ENCODE data around the gene ZNF550. TPM values are rescaled to one million over a fixed set of nuclear protein-coding genes. Genes with fewer than 3 reads are reported as not detected.
"Not testable (repeated sequence)": the region's sequence is repeated elsewhere in the genome, so short reads cannot be mapped to it uniquely, and the experiment has no call there.

ZNF550 gene
- total RNA-seq, 2 experiments from 2014 or later, result 15.7 to 20.0 TPM

GRCh38 chr19:57506163-57506562 is 53.5 kb downstream of the ZNF550 start:
- no peak for TF ChIP-seq CTCF (IDR thresholded peaks at IDR 0.05)
- Histone ChIP-seq H3K4me3 (ENCODE audit: low read length) (no peak overlapping the region), H3K36me3 (ENCODE audit: insufficient read depth, low read length) (peaks cover 36% of the 10 kb centered on the region), H3K4me1 (ENCODE audit: insufficient read depth, low read length) (no peaks in the 10 kb centered on the region), H3K27me3 (ENCODE audit: control insufficient read depth in 1 of 2, insufficient read depth in 2 of 2, low read length in 2 of 2) (no peaks in the 10 kb centered on the region), H3K9me3 (ENCODE audit: control insufficient read depth in 1 of 2, insufficient read depth in 1 of 2, low read length in 2 of 2) (peaks cover 43 to 86% of the 10 kb centered on the region in 2 experiments), H3K27ac (ENCODE audit: low read depth in 1 of 2, low read length in 2 of 2) (no peak overlapping the region)
- ChIA-PET CTCF (no interaction called here), POLR2A (no interaction called here)
- Mint-ChIP-seq H3K36me3 (ENCODE audit: low read depth) (peaks cover 94% of the 10 kb centered on the region), H3K27ac (no peak overlapping the region), H3K27me3 (no peaks in the 10 kb centered on the region), H3K4me3 (no peak overlapping the region), H3K9me3 (peaks cover 34% of the 10 kb centered on the region), H3K4me1 (ENCODE audit: low read depth) (peaks cover 15% of the 10 kb centered on the region)
- intact Hi-C loops (cut with DNase I, micrococcal nuclease), result no loop called here
- ATAC-seq (ENCODE audit: poor library complexity) (no peak), DNase-seq (no peak)

- not testable (repeated sequence) for DNase-seq; H3K4me1 ChIP-seq (ENCODE audit: insufficient read depth, low read length); H3K27me3 ChIP-seq (ENCODE audit: control insufficient read depth in 1 of 2, insufficient read depth in 2 of 2, low read length in 2 of 2); ATAC-seq (ENCODE audit: poor library complexity); H3K27me3 Mint-ChIP-seq; H3K27ac ChIP-seq (ENCODE audit: low read depth in 1 of 2, low read length in 2 of 2)
- intact Hi-C loops (cut with DNase I, micrococcal nuclease), result loop anchor here in 1 of 2 experiments (2.0 kb wide), 1 partner anchor 58 kb away; the partner anchor contains the start of gene ZNF550
- peaks cover 42 to 59% of the 10 kb centered on the region in 2 experiments for H3K9me3 ChIP-seq (ENCODE audit: control insufficient read depth in 1 of 2, insufficient read depth in 1 of 2, low read length in 2 of 2)
- peaks cover 16% of the 10 kb centered on the region for H3K36me3 ChIP-seq (ENCODE audit: insufficient read depth, low read length)
- ChIA-PET POLR2A (interaction anchor here (0.7 to 1.9 kb wide), 10 partner anchors 13 to 319 kb away, joined by 3 to 10 read pairs (median 4); partner anchors contain the start of genes ZIK1, ZNF416, ZNF419 and ZNF548), CTCF (interaction anchor here (0.9 to 1.4 kb wide), 2 partner anchors 23 to 27 kb away, joined by 3 read pairs; partner anchors contain the start of genes ZNF549 and ZNF772)
- peaks cover 20% of the 10 kb centered on the region for H3K9me3 Mint-ChIP-seq
- peak overlapping the region; percentile 64 for H3K4me3 ChIP-seq (ENCODE audit: low read length)
- peak overlapping the region; percentile 85 for H3K4me3 Mint-ChIP-seq
- H3K27ac Mint-ChIP-seq, result peak overlapping the region; percentile 60
- H3K36me3 Mint-ChIP-seq (ENCODE audit: low read depth), result peaks cover 76% of the 10 kb centered on the region
- peaks cover 30% of the 10 kb centered on the region for H3K4me1 Mint-ChIP-seq (ENCODE audit: low read depth)
These were observed 59.3 kb downstream of the ZNF550 start for GRCh38 chr19:57500400-57500799.

GRCh38 chr19:57499680-57500395 is 59.8 kb downstream of the ZNF550 start, which contains the start of gene ZNF773:
Gene ZNF773 (plus strand): TSS chr19:57499938. CDS start chr19:57500081, 143 bp downstream.
- Histone ChIP-seq H3K27ac (ENCODE audit: low read depth in 1 of 2, low read length in 2 of 2) (peak within 1 kb of the TSS; percentile 78 to 79), H3K4me3 (ENCODE audit: low read length) (peak within 1 kb of the TSS; percentile 64), H3K36me3 (ENCODE audit: insufficient read depth, low read length) (peaks cover 12% of the 10 kb centered on the region), H3K9me3 (ENCODE audit: control insufficient read depth in 1 of 2, insufficient read depth in 1 of 2, low read length in 2 of 2) (peaks cover 46 to 60% of the 10 kb centered on the region in 2 experiments)
- CTCF ChIA-PET, result interaction anchor here (0.9 to 1.4 kb wide), 2 partner anchors 23 to 27 kb away, joined by 3 read pairs; partner anchors contain the start of genes ZNF549 and ZNF772
- DNase-seq (peak; percentile 94 to 99 (median 96)), ATAC-seq (ENCODE audit: poor library complexity) (peak; percentile 92)
- not testable (repeated sequence) for H3K27me3 ChIP-seq (ENCODE audit: control insufficient read depth in 1 of 2, insufficient read depth in 2 of 2, low read length in 2 of 2); H3K27me3 Mint-ChIP-seq; H3K4me1 ChIP-seq (ENCODE audit: insufficient read depth, low read length)
- POLR2A ChIA-PET, result interaction anchor here (0.6 to 1.9 kb wide), 11 partner anchors 12 to 320 kb away, joined by 3 to 10 read pairs (median 4); partner anchors contain the start of genes ZIK1, ZNF416, ZNF419 and ZNF548
- Mint-ChIP-seq H3K4me1 (ENCODE audit: low read depth) (peaks cover 30% of the 10 kb centered on the region), H3K4me3 (peak within 1 kb of the TSS; percentile 85), H3K27ac (peak within 1 kb of the TSS; percentile 60), H3K36me3 (ENCODE audit: low read depth) (peaks cover 76% of the 10 kb centered on the region), H3K9me3 (peaks cover 20% of the 10 kb centered on the region)
- intact Hi-C loops (cut with DNase I, micrococcal nuclease), result loop anchor here (1.0 to 2.0 kb wide), 3 partner anchors 23 to 59 kb away; partner anchors contain the start of genes ZNF550 (in 2 of the 2), ZNF772 (in 2 of the 2) and ZNF549 (in 1 of the 2)

- H3K4me1 ChIP-seq (ENCODE audit: insufficient read depth, low read length); H3K27me3 Mint-ChIP-seq; H3K27me3 ChIP-seq (ENCODE audit: control insufficient read depth in 1 of 2, insufficient read depth in 2 of 2, low read length in 2 of 2); H3K27ac ChIP-seq (ENCODE audit: low read depth in 1 of 2, low read length in 2 of 2); H3K36me3 ChIP-seq (ENCODE audit: insufficient read depth, low read length); ATAC-seq (ENCODE audit: poor library complexity); H3K4me3 ChIP-seq (ENCODE audit: low read length): not testable (repeated sequence)
- H3K9me3 ChIP-seq (ENCODE audit: control insufficient read depth in 1 of 2, insufficient read depth in 1 of 2, low read length in 2 of 2), result peaks cover 46 to 61% of the 10 kb centered on the region in 2 experiments
- peak overlapping the region; percentile 85 for H3K4me3 Mint-ChIP-seq
- ChIA-PET POLR2A (interaction anchor here (0.6 to 1.9 kb wide), 9 partner anchors 12 to 320 kb away, joined by 3 to 10 read pairs (median 4); partner anchors contain the start of genes ZNF416, ZNF419, ZNF548 and ZNF549), CTCF (interaction anchor here (0.9 to 1.4 kb wide), 2 partner anchors 22 to 28 kb away, joined by 3 read pairs; partner anchors contain the start of genes ZNF549 and ZNF772)
- peaks cover 30% of the 10 kb centered on the region for H3K4me1 Mint-ChIP-seq (ENCODE audit: low read depth)
- H3K27ac Mint-ChIP-seq, result peak overlapping the region; percentile 60
- intact Hi-C loops (cut with DNase I, micrococcal nuclease), result loop anchor here (1.0 to 2.0 kb wide), 3 partner anchors 22 to 59 kb away; partner anchors contain the start of genes ZNF772 (in 2 of the 2), ZNF549 (in 1 of the 2) and ZNF550 (in 1 of the 2)
- DNase-seq, result peak in 1 of 14 experiments; percentile 18
- peaks cover 76% of the 10 kb centered on the region for H3K36me3 Mint-ChIP-seq (ENCODE audit: low read depth)
- H3K9me3 Mint-ChIP-seq, result peaks cover 20% of the 10 kb centered on the region
These were observed 60.4 kb downstream of the ZNF550 start for GRCh38 chr19:57499332-57499679.

- H3K4me1 Mint-ChIP-seq (ENCODE audit: low read depth), result peaks cover 19% of the 10 kb centered on the region
- H3K27me3 ChIP-seq (ENCODE audit: control insufficient read depth in 1 of 2, insufficient read depth in 2 of 2, low read length in 2 of 2); DNase-seq; H3K27ac ChIP-seq (ENCODE audit: low read depth in 1 of 2, low read length in 2 of 2); H3K27me3 Mint-ChIP-seq; ATAC-seq (ENCODE audit: poor library complexity): not testable (repeated sequence)
- Histone ChIP-seq H3K9me3 (ENCODE audit: control insufficient read depth in 1 of 2, insufficient read depth in 1 of 2, low read length in 2 of 2) (peaks cover 12 to 21% of the 10 kb centered on the region in 2 experiments), H3K4me3 (ENCODE audit: low read length) (peak overlapping the region; percentile 80), H3K4me1 (ENCODE audit: insufficient read depth, low read length) (peaks cover 16% of the 10 kb centered on the region), H3K36me3 (ENCODE audit: insufficient read depth, low read length) (peaks cover 25% of the 10 kb centered on the region)
- ChIA-PET POLR2A (interaction anchor here (1.0 to 1.7 kb wide), 6 partner anchors 11 to 297 kb away, joined by 5 to 10 read pairs (median 5); partner anchors contain the start of genes ZNF264, ZNF416, ZNF549 and ZNF671), CTCF (interaction anchor here (1.2 kb wide), 1 partner anchor 9 kb away, joined by 3 read pairs; no protein-coding TSS in a partner anchor)
- H3K4me3 Mint-ChIP-seq, result peak overlapping the region; percentile 88
- intact Hi-C loops (cut with DNase I, micrococcal nuclease), result loop anchor here in 1 of 2 experiments (5.0 kb wide), 1 partner anchor 76 kb away; the partner anchor contains the start of gene ZNF17
- H3K9me3 Mint-ChIP-seq, result peaks cover 27% of the 10 kb centered on the region
- peaks cover 58% of the 10 kb centered on the region for H3K36me3 Mint-ChIP-seq (ENCODE audit: low read depth)
- peak overlapping the region; percentile 57 for H3K27ac Mint-ChIP-seq
These were observed 71.4 kb downstream of the ZNF550 start for GRCh38 chr19:57488299-57488644.

Measured in CD4-positive, alpha-beta T cell (primary cell).